GM19023 (cell line): ENCODE results near the gene SHQ1.
A peak's percentile ranks its signal among the peaks of the same experiment; 100 is the strongest.
"Not testable (repeated sequence)": the region's sequence is repeated elsewhere in the genome, so short reads cannot be mapped to it uniquely, and the experiment has no call there.

Source experiments
- ATAC-seq: cut with Tn5 transposase; IDR thresholded peaks from one replicate; pipeline ENCODE4 v1.9.1; 2021; ENCODE audit warnings: mild to moderate bottlenecking, moderate library complexity; ENCODE audit not compliant: unreplicated experiment

SHQ1 gene

DNA sequence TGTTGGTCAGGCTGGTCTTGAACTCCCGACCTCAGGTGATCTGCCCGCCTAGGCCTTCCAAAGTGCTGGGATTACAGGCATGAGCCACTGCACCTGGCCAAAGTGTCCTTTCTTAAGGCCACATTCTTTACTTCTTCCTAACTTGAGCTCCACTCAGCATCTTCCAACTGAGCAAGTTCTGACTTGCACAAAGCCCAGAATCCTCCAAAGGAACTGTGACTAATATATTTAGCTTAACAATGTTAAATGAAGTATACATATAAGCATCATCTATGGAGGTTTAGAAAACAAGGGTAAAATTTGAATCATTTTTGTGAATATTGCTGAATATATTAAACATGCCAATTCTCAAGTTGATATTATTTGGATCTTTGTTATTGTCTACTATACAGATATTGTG, 93.7 kb downstream of the SHQ1 start:
- ATAC-seq, result no peak

DNA sequence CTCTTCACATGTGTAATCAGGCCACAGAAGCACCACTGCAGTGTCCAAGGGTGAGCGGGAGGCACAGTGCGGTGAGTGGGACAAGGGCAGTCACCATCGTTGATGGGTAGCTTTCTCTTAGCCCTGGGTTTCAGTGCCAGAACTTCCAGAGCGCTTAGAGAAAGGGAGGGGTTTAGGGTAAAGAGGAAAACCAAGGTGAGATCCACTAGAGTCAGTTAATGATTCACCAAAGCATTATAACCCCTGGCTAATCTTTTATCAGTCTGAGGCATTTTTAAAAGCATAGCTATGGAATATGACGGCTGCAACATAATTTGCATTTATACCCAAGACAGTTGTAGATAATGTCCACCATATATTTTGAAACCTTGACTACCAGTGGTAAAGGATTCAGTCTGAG, 94.8 kb downstream of the SHQ1 start:
- ATAC-seq, result no peak

DNA sequence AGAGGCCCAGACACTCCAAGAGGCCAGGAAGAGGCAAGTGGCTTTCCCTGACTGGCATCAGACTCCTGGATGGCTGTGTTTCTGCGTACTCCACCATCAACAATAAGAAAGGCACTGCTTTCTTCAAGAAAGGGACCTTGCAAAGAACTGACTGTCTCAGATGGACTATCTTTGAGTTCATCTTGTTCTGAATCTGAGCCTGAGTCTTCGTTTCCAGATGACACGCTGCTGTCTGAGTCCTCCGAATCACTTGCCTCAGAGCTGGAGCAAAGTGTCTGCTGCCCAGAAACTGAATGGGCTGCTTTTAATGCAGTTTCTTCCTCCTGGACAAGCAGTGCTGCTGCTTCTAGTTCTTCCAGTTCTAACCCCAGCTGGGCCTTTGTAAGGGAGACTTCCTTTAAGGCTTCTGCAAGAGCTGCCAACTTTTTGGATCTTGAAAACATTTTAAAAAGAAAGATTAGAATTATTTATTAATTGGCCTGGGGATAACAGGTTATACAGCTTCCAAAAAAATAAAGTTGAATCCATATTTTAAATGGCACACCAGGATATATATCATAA, 97.8 kb downstream of the SHQ1 start:
- no peak for ATAC-seq

DNA sequence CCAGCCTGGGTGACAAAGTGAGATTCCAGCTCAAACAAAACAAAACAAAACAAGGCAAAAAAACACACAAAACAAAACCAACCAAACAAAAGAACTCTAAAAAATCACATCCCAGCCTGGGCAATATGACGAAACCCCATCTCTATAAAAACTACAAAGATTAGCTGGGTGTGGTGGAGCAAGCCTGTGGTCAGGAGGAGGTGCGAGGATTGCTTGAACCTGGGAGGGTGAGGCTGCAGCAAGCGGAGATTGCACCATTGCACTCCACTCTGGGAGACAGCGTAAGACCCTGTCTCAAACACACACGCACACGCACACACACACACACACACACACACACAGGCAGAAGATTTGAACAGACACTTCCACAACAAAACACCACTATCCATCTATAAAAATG, 99.6 kb downstream of the SHQ1 start:
- no peak for ATAC-seq

DNA sequence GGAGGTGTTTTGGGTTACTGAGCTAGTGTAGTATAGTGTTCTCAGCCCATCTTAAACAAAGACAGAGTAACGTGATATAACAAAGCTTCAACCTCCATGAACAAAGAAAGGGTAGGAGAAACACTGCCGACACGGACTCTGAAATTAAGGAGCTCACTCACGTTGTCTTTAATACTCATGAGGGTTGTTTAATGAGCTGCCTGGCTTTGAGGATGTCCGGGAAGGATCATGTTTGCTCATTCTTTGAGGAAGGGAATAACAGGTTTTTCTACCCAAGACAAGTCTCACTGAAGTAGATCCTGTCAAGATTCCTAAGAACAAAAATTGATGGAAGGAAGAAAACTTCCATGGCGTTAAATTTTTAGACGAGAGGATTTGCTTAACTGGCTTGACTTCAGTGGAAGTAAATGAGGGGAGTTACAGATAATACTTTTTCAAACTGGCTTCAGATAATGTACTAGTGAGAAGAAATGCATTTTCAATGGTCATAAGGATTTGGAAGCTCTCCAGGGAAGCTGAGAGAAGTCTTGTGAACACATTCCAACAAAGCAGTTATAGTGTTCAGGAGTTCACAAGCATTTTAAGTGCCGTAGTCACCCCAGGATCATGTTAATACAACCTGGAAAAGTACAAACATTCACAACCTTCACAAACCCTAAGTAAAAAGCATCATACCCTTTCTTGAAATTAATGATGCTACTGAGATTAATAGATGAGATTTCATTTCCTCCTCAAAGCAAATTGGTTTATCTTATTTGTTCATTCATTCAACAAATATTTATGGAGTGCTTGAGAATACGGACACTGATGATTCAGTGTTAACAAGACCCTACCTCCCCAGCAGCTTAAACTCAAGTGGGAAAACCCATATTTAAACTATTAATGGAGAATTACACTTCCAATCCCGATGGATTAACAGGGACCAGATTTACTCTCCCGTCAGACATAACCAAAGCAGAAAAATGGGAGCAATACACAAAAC, 101.5 kb downstream of the SHQ1 start:
- ATAC-seq, result no peak

DNA sequence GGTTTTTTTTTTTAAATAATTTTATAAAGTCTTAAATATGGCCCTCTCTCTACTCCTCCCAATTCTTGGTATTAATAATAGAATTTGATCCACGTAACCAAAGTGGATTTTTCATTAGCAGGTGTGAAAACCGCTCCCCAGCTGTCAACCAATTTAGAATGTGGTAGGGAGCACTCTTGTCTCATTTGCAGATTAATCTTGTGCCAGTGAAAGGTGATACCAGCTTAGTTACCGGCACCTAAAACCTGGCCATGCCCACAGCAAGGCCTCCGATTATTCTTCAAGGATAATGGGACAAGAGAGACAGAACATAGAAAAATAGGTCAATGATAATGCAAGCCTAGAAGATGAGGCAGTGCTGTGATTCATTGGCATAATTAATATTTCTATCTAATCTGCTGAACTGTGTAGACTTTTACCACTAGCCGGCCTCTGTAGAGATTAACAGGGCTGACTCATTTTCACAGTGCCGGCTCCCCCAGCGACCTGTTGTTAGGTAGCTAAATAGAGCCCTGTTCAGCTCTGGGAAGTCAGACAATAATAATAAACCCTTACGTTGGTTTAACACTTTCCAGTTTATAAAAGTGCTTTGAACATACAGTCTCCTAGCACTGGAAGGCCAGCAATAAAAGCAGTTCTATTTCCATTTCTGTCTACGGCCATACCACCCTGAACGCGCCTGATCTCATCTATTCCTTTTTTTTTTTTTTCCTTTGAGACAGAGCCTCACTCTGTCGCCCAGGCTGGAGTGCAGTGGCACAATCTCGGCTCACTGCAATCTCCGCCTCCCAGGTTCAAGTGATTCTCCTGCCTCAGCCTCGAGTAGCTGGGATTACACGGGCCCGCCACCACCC, 102.9 kb downstream of the SHQ1 start:
- ATAC-seq, result no peak

DNA sequence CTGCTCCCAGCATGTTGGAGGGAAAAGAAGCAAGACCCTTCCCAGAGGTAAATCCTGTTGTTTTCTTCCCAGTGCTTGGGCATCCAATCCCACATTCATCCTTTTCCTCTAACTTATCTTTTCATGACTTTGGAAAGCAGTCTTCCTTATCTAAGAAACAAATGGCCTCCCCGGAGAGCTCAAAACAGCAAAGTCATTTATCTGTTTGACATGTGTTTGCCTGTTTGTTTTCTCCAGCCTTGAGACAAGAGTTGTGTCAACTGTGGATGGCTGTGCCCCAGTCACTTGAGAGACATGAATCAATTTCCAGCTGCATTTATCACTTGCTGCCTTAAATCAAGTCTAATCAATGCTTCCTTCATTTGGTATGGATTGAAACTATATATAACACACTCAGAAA, 103.9 kb downstream of the SHQ1 start:
- no peak for ATAC-seq

DNA sequence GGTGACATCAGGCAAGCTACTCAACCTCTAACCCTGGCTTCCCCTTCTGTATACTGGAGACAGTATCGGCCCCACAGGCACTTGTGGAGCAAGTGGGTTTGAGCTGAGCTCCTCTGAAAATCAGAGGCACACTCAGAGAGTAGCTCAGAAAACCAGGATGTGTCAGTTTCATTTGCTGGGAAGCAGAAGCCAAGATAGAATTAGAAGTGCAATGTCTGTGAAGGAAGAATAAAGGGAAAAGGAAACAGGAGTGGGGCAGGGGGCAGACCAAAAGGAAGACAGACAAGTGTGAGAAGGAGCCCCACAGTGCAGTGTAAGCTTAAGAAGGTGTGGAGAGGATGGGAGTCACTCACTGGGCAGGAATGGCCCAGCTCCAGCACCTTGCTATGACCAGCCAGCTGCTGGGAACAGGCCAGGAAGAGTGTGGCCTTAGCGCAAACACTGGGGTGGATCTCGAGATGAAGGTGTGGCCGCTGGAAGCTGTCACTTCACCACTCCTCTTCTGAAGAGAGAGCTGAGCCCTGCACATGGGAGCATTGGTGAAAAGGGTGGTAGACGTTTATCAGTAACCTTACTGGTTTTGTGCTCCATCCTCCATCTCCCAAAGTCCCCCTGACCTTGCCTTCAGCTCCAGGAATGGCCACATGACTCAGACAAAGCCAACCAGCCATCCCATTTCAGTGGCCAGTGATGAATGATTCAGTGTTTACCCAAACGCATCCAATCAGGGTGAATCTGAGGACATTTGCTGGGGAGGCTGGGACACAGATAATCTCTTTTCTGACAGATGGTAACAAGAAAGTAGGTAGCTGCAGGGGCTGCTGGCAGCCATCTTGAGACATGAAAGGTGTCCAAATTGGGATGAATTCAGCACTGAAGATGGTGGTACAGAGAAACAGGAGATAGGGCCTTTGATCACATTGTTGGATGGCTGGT, 108.4 kb downstream of the SHQ1 start:
- ATAC-seq, result no peak

DNA sequence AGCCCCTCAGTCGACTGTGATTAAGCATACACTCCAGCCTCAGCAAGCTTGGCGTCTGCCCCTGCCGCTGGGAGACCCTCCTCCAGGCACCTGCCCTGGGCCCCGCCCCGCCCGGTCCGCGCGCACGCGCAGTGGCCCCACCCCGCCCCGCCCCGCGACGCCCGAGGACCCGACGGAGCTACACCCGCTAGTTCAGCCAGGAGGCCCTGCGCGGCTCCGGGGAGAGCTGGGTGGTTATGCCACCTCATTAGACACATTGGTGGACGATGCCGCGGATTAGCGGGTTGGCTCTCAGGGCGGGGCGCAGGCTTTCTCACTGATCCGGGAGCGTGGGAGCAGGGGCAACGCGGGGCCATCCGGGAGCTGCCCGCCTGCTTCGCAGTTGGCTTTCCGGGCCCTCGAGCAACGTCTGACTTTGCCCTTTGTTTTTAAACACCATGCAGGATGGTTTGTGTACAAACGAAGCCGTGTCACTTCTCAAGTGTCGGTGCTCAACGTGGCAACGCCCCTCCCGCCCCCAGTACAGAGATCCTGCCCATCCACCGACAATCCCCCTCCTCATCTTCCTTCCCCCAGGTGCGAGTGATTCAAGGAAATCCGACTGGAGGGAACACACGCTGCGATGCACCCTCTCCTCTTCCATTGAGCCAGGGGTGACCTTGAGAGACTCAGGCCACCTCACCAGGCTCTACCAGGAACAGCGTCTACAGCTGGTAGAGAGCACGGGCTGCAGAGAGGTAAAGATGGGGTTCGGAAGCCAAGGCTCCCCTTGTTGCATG, 109.3 kb downstream of the SHQ1 start:
- peak; percentile 69 for ATAC-seq

DNA sequence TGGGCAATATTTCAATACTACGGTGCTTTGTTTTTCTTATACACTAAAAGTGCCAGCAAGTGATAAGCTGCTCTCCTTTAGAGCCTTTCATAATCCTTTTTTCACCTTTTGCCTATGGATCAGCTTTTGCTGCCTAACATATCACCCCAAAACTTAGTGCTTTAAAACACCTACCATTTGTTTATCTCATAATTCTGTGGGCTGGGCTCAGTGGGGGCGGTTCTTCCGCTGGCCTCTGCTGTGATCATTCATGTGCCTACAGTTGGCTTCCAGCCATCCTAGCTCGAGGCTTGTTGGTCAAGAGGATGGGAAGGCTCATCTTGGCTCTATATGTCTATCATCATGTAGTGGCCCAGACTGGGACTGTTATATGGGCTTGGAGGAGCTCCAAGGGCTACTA, 113.2 kb downstream of the SHQ1 start:
- not testable (repeated sequence) for ATAC-seq

DNA sequence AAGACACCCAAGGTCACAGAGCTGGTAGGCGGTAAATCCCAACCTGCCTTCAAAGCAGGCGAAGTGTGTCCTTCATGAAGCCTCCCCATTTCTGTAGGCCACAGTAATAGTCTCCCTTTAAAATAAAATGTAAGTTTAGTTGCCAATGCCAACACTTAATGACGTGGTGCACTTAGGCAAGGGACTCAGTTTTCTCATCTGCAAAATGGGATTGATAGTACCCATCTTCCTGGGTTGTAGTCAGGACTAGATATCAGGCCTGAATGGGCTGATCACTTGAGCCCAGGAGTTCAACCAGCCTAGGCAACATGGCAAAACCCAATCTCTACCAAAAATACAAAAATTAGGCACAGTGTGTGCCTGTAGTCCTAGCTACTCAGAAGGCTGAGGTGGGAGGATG, 114.6 kb downstream of the SHQ1 start:
- ATAC-seq, result no peak

DNA sequence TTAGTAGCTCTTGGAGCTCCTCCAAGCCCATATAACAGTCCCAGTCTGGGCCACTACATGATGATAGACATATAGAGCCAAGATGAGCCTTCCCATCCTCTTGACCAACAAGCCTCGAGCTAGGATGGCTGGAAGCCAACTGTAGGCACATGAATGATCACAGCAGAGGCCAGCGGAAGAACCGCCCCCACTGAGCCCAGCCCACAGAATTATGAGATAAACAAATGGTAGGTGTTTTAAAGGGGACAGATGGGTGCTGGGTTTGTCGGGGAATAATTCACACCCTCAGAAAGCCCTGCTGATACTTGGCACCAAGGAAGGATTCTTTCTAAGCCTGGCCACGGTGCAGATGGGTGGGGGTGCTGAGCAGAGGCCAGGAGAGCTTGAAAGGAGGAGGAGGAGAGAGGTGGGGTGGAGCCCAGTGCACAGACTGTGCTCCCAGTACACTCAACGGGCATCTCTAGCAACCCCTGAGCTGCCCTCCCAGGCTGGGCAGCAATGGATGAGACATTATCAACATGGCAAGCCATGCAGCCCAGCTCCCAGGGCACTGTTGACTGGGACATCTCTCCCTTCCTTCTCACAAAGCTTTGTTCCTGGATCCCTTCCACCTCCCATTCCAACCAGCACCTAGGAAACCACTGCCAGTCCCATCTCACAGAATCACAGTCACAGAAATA, 115.4 kb downstream of the SHQ1 start:
- not testable (repeated sequence) for ATAC-seq

DNA sequence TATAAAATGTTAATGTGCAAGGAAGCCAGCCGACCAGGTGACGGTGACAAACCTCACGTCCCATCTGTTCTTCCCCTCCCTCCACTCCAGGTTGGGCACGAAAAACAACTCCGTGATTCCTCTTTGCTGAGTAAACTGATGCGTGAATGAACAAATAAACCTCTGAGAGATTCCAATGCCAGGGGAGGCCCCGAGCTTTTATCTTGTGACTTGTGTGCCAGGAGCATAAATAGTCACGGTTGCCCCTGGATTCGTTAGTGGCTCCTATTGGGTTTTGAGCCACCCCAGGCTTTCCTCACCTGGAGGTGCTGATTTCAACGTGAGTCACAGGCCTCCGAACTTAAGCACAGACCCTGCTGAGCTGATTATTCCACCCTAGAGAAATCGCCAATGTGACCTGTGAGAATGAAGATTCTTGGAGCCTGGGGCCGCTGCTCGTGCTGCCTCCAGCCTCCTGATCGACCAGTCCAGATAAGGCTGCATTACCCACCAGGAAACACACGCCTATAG, 119.2 kb downstream of the SHQ1 start:
- no peak for ATAC-seq

DNA sequence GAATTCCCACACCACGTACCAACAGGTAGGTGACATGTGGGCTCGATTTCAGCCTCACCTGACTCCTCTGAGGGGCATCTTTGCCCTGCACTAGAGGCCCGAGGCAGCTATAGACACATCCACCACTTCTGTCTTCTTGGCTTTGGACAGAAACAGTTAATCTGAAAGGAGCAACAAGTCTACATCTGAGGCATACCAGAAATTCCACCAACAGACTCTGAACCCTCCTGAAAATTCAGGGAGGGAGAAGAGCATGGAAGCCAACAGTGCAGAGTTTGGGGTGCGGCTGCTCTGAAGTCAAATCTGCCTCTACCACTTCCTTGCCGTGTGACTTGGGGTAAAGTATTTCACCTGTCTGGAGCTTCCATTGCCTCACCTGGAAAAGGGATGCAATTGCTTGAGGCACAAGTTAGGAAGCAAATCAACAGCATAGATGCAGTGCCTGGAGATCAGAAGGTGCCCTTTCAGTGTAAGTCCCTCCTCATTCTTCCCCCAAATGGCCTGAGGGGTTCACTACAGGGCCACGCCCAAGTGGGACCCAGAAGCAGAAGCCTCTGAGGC, 119.8 kb downstream of the SHQ1 start:
- no peak for ATAC-seq

DNA sequence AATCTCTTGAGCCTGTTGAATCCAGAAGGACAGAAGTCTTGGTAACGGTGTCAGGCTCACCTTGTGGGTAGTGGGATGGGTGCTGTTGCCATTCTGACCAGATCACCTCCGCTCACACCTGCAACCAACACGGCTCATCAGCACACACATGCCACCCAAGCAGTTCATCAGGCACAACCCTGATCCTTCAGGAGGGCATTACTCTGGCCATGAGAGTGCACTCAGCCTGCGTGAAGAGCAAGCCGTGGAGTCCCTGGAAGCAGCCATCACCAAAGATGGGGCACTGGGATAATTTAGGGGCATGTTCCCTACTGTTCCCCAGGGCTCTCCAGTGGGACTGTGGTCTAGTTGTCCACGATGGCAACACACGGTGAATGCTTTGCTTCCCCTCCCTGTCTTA, 120.5 kb downstream of the SHQ1 start:
- no peak for ATAC-seq

DNA sequence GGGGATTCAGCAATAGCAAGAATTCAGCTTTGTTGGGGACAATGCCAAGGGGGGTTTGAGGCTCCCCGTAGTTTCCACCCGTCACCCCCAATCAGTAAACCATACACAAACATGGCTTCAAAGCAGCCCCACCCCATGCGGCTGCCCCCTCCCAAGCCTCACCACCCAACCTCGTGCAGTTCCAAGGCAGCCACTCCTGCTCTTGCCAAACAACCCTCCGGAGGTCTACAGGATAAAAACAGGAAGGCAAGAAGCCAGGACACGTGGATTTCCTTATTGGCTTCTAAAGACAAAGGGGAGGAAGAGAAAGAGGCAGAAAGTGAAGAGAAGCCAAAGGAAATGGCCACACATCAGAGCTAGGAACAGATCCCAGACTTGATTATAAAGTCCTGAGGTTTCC, 121.1 kb downstream of the SHQ1 start:
- no peak for ATAC-seq

DNA sequence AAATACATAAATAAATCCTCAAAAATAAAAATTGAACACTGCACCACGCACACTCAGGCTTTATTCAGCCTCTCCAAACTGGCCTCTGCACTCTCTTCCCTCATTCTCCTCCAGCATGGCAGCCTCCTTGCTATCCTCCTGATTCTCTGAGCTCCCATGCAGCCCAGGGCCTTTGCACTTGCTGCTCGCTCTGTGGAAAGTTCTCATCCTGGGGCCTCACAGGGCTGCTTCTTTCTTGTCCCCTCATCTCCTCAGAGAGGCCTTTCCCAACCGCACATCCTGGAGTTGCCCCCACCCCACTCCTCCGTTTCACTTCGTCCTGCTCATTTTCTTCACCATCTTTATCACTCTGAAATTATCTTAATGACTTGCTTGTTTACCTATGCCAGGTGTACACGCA, 123.0 kb downstream of the SHQ1 start:
- no peak for ATAC-seq

DNA sequence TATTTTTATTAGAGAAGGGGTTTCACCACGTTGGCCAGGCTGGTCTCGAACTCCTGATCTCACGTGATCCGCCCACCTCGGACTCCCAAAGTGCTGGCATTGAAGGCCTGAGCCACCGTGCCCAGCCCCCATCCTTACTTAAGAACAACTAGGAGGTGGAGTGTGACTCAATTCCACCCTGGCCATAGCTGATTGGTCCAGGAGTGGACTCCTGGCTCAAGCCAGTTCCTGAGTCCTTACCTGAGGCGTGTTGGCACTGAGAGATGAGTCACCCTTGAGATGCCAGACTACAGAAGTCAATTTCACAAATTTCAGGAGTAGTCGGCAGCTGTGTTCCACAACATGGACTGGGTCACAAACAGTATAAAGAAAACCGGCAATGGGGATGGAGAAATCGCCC, 124.2 kb downstream of the SHQ1 start:
- ATAC-seq, result no peak
